Mucosa of stomach (tissue), 1 donor: Measurements from ENCODE around the gene CRAT.
"Not testable (repeated sequence)": the region's sequence is repeated elsewhere in the genome, so short reads cannot be mapped to it uniquely, and the experiment has no call there.

Experiments
- H3K27me3 ChIP-seq: one replicate; pipeline ENCODE4 v1.7.0; 2013; ENCODE audit warnings: mild to moderate bottlenecking, low read length; ENCODE audit not compliant: control insufficient read depth, insufficient read depth
- H3K36me3 ChIP-seq: one replicate; pipeline ENCODE4 v1.7.0; 2013; ENCODE audit warnings: low read length; ENCODE audit not compliant: control insufficient read depth, insufficient read depth
- H3K4me1 ChIP-seq: one replicate; pipeline ENCODE4 v1.7.0; 2013; ENCODE audit warnings: mild to moderate bottlenecking, low read length; ENCODE audit not compliant: control insufficient read depth, insufficient read depth
- H3K4me3 ChIP-seq: one replicate; pipeline ENCODE4 v1.7.0; 2013; ENCODE audit warnings: low read length
- H3K9ac ChIP-seq: one replicate; pipeline ENCODE4 v1.7.0; 2013; ENCODE audit warnings: mild to moderate bottlenecking, low read length, moderate library complexity
- H3K9me3 ChIP-seq: one replicate; pipeline ENCODE4 v1.7.0; 2013; ENCODE audit warnings: mild to moderate bottlenecking, low read length, moderate library complexity; ENCODE audit not compliant: control insufficient read depth
- donor health status: Pancreatic carcinoma.

The CRAT gene

GRCh38 chr9:129136446-129137035 lies 25.9 kb upstream of the CRAT start:
- Histone ChIP-seq H3K9me3 (no peaks in the 10 kb centered on the region), H3K27me3 (no peaks in the 10 kb centered on the region), H3K36me3 (no peaks in the 10 kb centered on the region), H3K4me3 (no peak overlapping the region), H3K9ac (no peak overlapping the region), H3K4me1 (peaks cover 32% of the 10 kb centered on the region)

- no peaks in the 10 kb centered on the region for H3K36me3 ChIP-seq
- peaks cover 26% of the 10 kb centered on the region for H3K4me1 ChIP-seq
- H3K9me3 ChIP-seq = no peaks in the 10 kb centered on the region
- H3K9ac ChIP-seq = no peak overlapping the region
- H3K4me3 ChIP-seq = no peak overlapping the region
- H3K27me3 ChIP-seq = no peaks in the 10 kb centered on the region
These were observed 24.9 kb upstream of the CRAT start for GRCh38 chr9:129135476-129135875.

GRCh38 chr9:129133082-129133481 lies 22.5 kb upstream of the CRAT start:
- H3K27me3 ChIP-seq = no peaks in the 10 kb centered on the region
- peaks cover 5% of the 10 kb centered on the region for H3K4me1 ChIP-seq
- no peaks in the 10 kb centered on the region for H3K9me3 ChIP-seq
- no peak overlapping the region for H3K9ac ChIP-seq
- H3K4me3 ChIP-seq = no peak overlapping the region
- H3K36me3 ChIP-seq = no peaks in the 10 kb centered on the region

GRCh38 chr9:129131300-129132145 lies 20.9 kb upstream of the CRAT start:
- Histone ChIP-seq H3K36me3 (no peaks in the 10 kb centered on the region), H3K4me1 (peaks cover 10% of the 10 kb centered on the region), H3K4me3 (no peak overlapping the region), H3K9me3 (no peaks in the 10 kb centered on the region), H3K27me3 (no peaks in the 10 kb centered on the region), H3K9ac (no peak overlapping the region)

GRCh38 chr9:129130791-129131190 lies 20.2 kb upstream of the CRAT start:
- Histone ChIP-seq H3K27me3 (no peaks in the 10 kb centered on the region), H3K4me3 (no peak overlapping the region), H3K9ac (no peak overlapping the region), H3K4me1 (peaks cover 10% of the 10 kb centered on the region), H3K9me3 (no peaks in the 10 kb centered on the region), H3K36me3 (no peaks in the 10 kb centered on the region)

- not testable (repeated sequence) for H3K27me3 ChIP-seq, H3K4me3 ChIP-seq, H3K9me3 ChIP-seq, H3K9ac ChIP-seq, H3K36me3 ChIP-seq
- peaks cover 10% of the 10 kb centered on the region for H3K4me1 ChIP-seq
These were observed 19.7 kb upstream of the CRAT start for GRCh38 chr9:129130271-129130670.

- no peak overlapping the region for H3K4me3 ChIP-seq
- H3K36me3 ChIP-seq = no peaks in the 10 kb centered on the region
- peaks cover 18% of the 10 kb centered on the region for H3K4me1 ChIP-seq
- no peak overlapping the region for H3K9ac ChIP-seq
- no peaks in the 10 kb centered on the region for H3K27me3 ChIP-seq
- H3K9me3 ChIP-seq = no peaks in the 10 kb centered on the region
These were observed 18.1 kb upstream of the CRAT start for GRCh38 chr9:129128689-129129088.

GRCh38 chr9:129126749-129127618 lies 16.4 kb upstream of the CRAT start:
- Histone ChIP-seq H3K9ac (no peak overlapping the region), H3K36me3 (no peaks in the 10 kb centered on the region), H3K27me3 (no peaks in the 10 kb centered on the region), H3K4me3 (no peak overlapping the region), H3K4me1 (peaks cover 18% of the 10 kb centered on the region), H3K9me3 (no peaks in the 10 kb centered on the region)

- no peak overlapping the region for H3K9ac ChIP-seq
- H3K4me3 ChIP-seq = no peak overlapping the region
- H3K4me1 ChIP-seq = peaks cover 13% of the 10 kb centered on the region
- H3K9me3 ChIP-seq = no peaks in the 10 kb centered on the region
- no peaks in the 10 kb centered on the region for H3K27me3 ChIP-seq
- no peaks in the 10 kb centered on the region for H3K36me3 ChIP-seq
These were observed 14.9 kb upstream of the CRAT start for GRCh38 chr9:129125478-129125877.

GRCh38 chr9:129124506-129125069 lies 14.0 kb upstream of the CRAT start:
- Histone ChIP-seq H3K27me3 (no peaks in the 10 kb centered on the region), H3K4me3 (no peak overlapping the region), H3K36me3 (no peaks in the 10 kb centered on the region), H3K9me3 (no peaks in the 10 kb centered on the region), H3K4me1 (peaks cover 13% of the 10 kb centered on the region), H3K9ac (no peak overlapping the region)

GRCh38 chr9:129122976-129123375 lies 12.4 kb upstream of the CRAT start:
- H3K4me1 ChIP-seq = peaks cover 13% of the 10 kb centered on the region
- H3K4me3 ChIP-seq, H3K36me3 ChIP-seq, H3K9me3 ChIP-seq, H3K27me3 ChIP-seq, H3K9ac ChIP-seq: not testable (repeated sequence)

GRCh38 chr9:129122133-129122532 lies 11.5 kb upstream of the CRAT start:
- Histone ChIP-seq H3K27me3 (no peaks in the 10 kb centered on the region), H3K9ac (no peak overlapping the region), H3K9me3 (no peaks in the 10 kb centered on the region), H3K4me1 (peaks cover 17% of the 10 kb centered on the region), H3K4me3 (no peak overlapping the region), H3K36me3 (no peaks in the 10 kb centered on the region)
